Activated CD4-positive, alpha-beta T cell treated with anti-CD3 and anti-CD28 coated beads, Interleukin-2, amount 50 U/mL, for 4 hours (primary cell): ENCODE results near the gene TGM2.

Source experiments
- DNase-seq, 2 experiments: peaks; one replicate each; pipeline ENCODE4 v3.0.0-alpha.2; 2020

Gene TGM2

DNA sequence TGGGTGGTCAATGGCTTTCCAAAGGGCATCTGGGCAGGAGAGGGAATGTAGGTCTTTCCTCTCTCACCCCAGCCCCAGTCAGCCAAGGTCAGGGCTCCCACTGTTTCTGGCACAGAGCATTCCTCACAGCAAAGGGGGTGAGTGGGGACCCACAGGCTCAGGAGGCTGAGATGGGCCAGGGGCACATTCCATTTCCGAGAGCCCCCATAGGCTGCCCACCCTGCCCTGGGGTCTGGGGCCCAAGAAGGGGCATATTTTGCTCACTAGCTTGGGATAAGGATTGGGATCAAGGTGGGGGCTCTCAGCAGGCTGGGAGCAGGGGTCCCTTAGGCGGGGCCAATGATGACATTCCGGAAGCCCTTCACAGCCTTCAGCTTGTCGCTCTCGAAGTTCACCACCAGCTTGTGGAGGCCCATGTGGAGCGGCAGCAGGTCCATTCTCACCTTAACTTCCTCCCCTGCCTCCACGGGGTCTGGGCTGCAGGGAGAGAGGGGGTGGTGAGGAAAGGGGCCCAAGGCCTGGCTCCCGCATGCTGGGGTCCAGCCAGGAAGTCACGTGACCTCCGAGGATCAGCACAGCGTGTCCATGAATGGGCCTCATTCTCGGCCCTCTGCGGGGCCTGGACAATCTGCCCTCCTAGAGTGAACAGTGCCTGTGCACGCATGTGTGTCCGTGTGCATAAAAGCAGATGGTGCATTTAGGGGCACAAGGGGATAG is 35.0 kb downstream of the TGM2 start:
- no peak for DNase-seq

- no peak for DNase-seq
Measured at GRCh38 chr20:38129248-38129865, 35.7 kb downstream of the TGM2 start.

- no peak for DNase-seq
Measured at GRCh38 chr20:38128691-38129090, 36.4 kb downstream of the TGM2 start.

GRCh38 chr20:38127920-38128528 is 37.0 kb downstream of the TGM2 start:
- DNase-seq, result no peak

GRCh38 chr20:38126932-38127621 is 38.0 kb downstream of the TGM2 start:
- no peak for DNase-seq

DNA sequence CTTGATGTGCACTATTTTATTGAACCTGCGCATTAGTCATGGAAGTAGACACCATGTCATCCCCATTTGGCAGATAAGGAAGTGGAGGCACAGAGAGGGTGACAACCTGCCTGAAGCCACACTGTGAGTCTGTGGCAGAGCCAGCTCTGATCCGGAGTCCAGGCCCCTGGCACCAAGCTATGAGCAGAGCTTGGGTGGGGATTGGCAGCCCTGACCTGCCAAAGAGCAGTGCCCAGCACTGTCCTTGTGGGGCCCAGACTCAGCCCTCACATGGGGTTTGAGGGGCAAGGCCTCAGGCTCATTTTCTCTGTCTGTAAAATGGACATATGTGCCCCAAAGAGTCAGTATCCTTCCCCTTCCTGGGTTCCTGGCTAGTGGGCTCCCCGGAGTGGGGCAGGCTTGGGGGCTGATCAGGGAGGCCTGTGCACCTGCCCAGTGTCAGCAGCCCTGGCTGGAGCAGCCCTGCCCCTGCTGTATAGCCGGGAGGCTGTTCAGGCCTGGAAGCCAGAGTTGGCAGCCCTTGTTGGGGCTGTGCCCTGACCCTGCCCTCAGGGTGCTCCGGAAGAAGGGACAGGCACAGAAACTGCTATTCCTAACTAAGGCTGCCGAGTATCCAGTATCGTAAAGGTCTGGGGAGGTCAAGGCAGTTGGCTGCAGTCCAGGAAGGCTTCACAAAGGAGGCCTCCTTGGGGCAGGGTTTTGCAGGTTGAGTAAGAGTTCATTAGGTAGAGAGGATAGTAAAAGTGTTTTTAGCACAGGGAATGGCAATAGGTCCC is 38.7 kb downstream of the TGM2 start:
- no peak for DNase-seq

DNA sequence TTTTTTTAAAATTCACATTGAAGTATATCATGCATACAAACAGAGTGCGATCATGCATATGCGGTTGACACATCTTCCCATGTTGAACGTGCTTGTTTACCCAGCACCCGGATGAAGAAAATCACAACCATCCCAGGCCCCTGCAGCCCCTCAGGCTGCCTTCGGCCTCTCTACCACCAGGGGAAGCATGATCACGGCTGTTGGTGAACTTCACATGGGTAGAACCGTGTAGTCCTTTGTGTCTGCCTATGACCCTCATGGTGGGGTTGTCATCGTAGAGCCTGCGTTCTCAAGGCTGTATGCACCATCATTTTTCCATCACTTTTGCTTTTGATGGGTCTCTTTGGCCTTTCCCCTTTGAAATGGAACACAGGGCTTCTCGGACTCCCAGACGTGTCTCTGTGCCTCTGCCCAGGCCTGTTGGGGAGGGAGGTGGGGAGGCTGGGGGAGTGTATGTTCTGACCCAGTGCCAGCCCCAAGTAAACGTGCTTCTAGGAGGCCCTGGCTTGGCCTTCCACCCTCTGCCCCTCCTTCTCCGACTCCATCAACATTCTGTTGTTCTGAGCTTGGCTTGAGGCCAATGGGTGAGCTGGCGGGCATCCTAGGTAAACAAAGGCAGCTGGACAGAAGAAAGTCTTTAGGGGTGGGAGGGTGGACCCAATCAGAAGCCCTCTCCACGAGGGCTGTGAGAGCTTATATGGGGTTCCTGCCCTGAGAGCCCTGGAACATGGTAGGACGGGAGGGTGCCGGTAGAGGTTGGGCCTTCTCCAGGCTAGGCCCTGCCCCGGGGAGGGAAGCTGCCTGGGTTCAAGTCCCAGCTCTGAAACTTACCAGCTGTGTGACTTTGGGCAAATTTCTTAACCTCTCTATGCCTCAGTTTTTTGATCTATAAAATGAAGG is 39.7 kb downstream of the TGM2 start:
- no peak for DNase-seq

GRCh38 chr20:38123021-38123587 is 42.0 kb downstream of the TGM2 start:
- no peak for DNase-seq

DNA sequence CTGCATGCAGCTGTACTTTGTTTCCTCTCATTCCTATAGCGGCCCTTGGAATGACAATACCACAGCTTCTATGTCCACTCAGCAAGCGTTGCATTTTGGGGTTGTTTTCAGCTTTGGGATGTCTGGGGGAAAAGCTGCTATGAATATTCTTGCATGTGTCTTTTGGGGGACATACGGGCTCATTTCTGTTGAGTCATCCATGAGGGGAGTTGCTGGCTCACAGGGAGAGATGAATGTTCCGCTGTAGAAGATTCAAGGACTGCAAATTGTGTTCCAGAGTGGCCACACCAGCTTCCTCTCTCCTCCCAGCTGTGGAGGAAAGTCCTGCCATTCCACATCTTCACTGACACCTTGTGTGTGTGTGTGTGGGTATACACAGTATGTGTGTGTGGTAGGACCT is 43.3 kb downstream of the TGM2 start:
- DNase-seq, result no peak

DNA sequence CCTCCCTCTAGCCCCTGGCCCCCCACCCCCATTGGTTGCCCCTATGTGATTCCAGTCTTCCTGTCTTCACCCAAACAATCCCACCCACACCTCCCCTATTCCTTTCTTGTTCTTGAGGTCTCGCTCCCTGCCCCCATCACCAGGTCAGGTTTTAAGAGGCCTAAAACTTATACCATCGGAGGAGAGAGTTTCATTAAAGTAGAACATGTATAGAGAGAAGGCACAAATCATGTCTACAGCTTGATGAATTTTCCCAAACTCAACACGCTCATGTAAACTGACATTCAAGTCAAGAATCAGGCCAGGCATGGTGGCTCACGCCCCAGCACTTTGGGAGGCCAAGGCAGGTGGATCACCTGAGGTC is 44.5 kb downstream of the TGM2 start:
- no peak for DNase-seq

GRCh38 chr20:38119446-38119845 is 45.6 kb downstream of the TGM2 start:
- DNase-seq, result no peak

GRCh38 chr20:38117635-38118034 is 47.4 kb downstream of the TGM2 start:
- no peak for DNase-seq

DNA sequence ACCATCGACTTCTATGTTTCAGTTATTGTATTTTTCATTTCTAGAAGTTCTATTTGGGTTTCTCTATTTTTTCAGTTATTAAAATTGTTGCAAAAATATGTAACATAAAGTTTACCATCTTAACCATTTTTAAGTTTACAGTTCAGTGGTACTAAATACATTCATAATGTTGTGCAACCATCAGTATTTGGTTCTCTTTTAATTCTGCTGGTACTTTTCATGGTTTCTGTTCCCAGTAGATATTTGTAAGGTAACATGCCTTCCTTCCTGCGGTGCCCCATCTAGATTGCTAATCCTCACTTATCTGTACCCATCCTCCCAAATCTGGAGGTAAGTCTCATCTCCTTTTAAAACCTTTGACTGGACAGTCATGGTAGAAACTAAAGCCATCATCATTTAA is 47.9 kb downstream of the TGM2 start:
- no peak for DNase-seq

DNA sequence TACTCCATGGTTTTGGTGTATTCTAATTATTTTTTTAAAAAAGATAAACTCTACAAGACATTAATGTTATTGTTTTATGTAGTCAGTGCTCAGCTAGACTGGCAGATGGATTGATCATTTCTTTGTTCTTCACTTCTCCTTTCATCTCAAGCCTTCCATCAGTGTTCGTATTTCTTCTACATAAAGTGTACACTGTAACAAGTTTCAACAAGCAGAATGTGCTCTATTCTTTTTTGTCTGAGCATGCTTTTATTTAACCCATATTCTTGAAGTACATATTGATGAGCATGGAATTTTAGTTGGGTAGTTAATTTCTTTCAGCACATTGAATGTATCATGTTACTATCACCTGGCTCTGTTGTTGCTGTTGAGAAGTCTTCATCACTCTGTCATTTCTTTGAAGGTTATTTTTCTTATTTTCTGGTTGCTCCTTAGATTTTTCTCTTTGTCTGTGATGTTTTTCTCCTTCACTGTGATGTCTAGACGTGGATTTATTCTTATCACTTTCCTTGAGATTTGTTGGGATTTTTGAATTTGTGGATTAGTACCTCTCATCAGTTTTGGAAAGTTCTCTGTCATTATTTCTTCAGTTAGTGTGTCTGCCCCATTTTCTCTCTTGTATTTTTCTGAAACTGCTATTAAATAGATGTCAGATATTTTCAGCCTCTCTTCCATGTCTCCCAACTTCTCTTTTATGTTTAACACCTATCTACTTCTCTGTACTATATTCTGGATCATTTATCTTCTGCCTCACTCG is 48.5 kb downstream of the TGM2 start:
- DNase-seq, result no peak

GRCh38 chr20:38115896-38116295 is 49.2 kb downstream of the TGM2 start:
- no peak for DNase-seq

GRCh38 chr20:38115205-38115604 is 49.9 kb downstream of the TGM2 start:
- DNase-seq, result no peak

- no peak for DNase-seq
Measured at GRCh38 chr20:38114353-38114791, 50.7 kb downstream of the TGM2 start.

DNA sequence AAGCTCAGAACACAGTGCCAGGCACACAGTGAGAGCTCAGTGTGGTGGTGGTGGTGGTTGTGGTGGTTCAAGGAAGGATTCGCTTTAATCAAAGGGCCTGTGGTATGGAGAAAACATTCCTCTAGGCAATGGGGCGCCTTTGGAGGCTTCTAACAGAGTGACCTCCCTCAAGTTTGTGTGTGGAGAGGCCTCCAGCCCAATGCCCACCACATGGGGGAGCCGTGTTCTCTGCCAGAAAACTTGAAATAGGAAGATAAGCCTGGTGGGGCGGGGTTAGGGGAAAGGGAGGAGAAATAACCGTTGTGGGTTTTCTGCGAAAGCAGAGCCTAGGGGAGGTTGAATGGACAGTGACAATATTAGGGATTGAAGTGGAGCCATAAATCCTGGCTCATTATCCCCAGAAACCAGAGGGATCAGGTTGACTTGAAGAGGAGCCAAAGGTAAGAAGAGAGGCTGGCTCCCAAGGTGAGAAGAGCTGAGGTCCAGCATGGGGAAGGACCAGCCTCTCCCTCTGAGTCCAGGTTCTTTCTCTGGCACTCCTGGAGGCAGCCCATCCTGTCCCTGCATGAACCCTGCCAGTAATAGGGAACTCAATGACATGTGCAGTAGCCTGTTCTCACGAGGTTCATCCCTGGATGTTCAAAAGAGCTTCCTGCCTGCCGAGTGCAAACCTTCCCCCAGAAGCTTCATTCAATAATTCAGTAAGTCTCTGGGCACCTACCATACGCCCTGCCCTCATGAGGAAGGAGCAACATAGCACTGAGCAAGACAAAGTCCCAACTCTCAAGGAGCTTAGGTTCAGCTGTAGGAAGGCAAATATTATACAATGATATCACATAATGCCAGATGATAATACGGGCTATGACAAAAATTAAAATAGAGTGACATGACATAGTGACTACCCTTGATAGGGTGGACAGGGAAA is 51.4 kb downstream of the TGM2 start:
- DNase-seq, result no peak

DNA sequence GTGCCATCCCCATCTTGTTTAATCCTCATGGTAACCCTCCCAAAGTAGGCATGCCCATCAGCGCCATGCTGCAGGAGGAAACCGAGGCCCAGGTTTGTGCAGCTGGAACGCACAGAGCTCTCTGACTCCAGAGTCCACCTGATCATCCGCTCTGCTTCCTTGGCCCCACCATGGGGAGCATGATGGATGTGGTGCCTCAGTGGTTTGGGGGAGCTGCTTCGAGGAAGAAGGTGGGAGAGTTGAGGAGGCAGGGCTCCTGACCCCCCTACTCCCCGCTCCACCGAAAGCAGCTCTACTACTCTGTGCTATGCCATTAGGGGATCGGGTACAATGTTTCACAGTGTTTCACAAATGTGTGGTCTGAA is 52.2 kb downstream of the TGM2 start:
- no peak for DNase-seq
